K562 (cell line): ENCODE measurements around the gene CUL9. TPM values are rescaled to one million over a fixed set of nuclear protein-coding genes. Genes with fewer than 3 reads are reported as not detected.

Source experiments
- ATAC-seq: fragments of 200-7000 bp; cut with Tn5 transposase; 3 replicates; pipeline ENCODE4 v1.9.1; 2020; ENCODE audit warnings: moderate library complexity
- BruUV-seq: library from RNA; stranded (reverse); fragments of 400-500 nt; replicated peaks from 2 replicates; lab custom pipeline; 2021; lab: Mats Ljungman, UMichigan
- CTCF ChIA-PET: fragments of 300-600 bp; formaldehyde crosslinking; extraction: SDS; loops from one replicate; lab custom pipeline; 2021; ENCODE audit warnings: low intra/inter-chr PET ratio; lab: Yijun Ruan, JAX
- POLR2A ChIA-PET: fragments of 300-600, 350-650 bp; sonication (Branson Sonifier 250); formaldehyde crosslinking; extraction: SDS; loops from one replicate; lab custom pipeline; 2021; ENCODE audit warnings: antibody characterized with exemption, inconsistent platforms; lab: Yijun Ruan, JAX
- DNase-seq, 4 experiments: peaks; one replicate each; pipeline versions ENCODE4 v3.0.0 to v3.0.0-alpha.2; 2011 to 2018; ENCODE audit warnings: low spot score in 3 of 4, mixed read lengths in 3 of 4; ENCODE audit errors: extremely low read depth in 1 of 4
- FAIRE-seq: peaks from 2 replicates; lab custom pipeline; 2011; peaks lifted over from hg19 to GRCh38; lab: Jason Lieb, UNC
- H2AFZ ChIP-seq: 2 replicates; pipeline ENCODE4 v1.6.0; 2011; ENCODE audit warnings: low read depth, low read length, control low read depth, inconsistent platforms
- H3K27ac ChIP-seq: fragments of 200-600 bp; 3 replicates; pipeline ENCODE4 v1.8.0; 2011; ENCODE audit warnings: low read depth, mild to moderate bottlenecking, control low read depth, inconsistent platforms, low read length, moderate library complexity, mixed read lengths; ENCODE audit errors: extremely low read depth
- H3K27me3 ChIP-seq, 2 experiments: fragments of 300-600 bp in 1 of 2; 2 replicates in 1 of 2; 3 replicates in 1 of 2; pipeline versions ENCODE4 v1.6.0 to v1.8.0; 2011; ENCODE audit warnings: inconsistent platforms in 2 of 2, low read length in 2 of 2, mild to moderate bottlenecking in 1 of 2, mixed read lengths in 1 of 2, moderate library complexity in 1 of 2; ENCODE audit not compliant: control insufficient read depth in 2 of 2, insufficient read depth in 2 of 2
- H3K36me3 ChIP-seq: fragments of 300-600 bp; 3 replicates; pipeline ENCODE4 v1.8.0; 2011; ENCODE audit warnings: mild to moderate bottlenecking, low read length, inconsistent platforms; ENCODE audit not compliant: control insufficient read depth, insufficient read depth
- H3K4me1 ChIP-seq, 2 experiments: fragments of 200-600 bp in 1 of 2; replicated peaks in 1 of 2; 2 replicates in 1 of 2; 3 replicates in 1 of 2; pipeline versions ENCODE4 v1.5.1 to v1.8.0; 2011; ENCODE audit warnings: inconsistent platforms in 2 of 2, low read length in 2 of 2, mild to moderate bottlenecking in 1 of 2, mixed read lengths in 1 of 2, moderate library complexity in 1 of 2; ENCODE audit not compliant: control insufficient read depth in 2 of 2, insufficient read depth in 2 of 2
- H3K4me2 ChIP-seq: 2 replicates; pipeline ENCODE4 v1.6.1; 2011; ENCODE audit warnings: low read length, control low read depth, inconsistent platforms, mixed read lengths; ENCODE audit not compliant: insufficient read depth
- H3K4me3 ChIP-seq: fragments of 200-600 bp; sonication (generic), shearing (Covaris generic); 2 replicates; pipeline ENCODE4 v1.5.1; 2016; ENCODE audit warnings: control low read depth, inconsistent platforms
- H3K79me2 ChIP-seq: fragments of 200-600 bp; 3 replicates; pipeline ENCODE4 v1.8.0; 2011; ENCODE audit warnings: low read length, inconsistent platforms; ENCODE audit not compliant: control insufficient read depth, insufficient read depth
- H3K9ac ChIP-seq, 2 experiments: 2 replicates each; pipeline versions ENCODE4 v1.6.0 to v1.6.1; 2011; ENCODE audit warnings: low read depth in 2 of 2, low read length in 2 of 2, control low read depth in 1 of 2, inconsistent platforms in 1 of 2, mild to moderate bottlenecking in 1 of 2, mixed read lengths in 1 of 2; ENCODE audit not compliant: insufficient read depth in 1 of 2
- H3K9me1 ChIP-seq: one replicate; pipeline ENCODE4 v1.6.0; 2011; ENCODE audit warnings: inconsistent platforms, mild to moderate bottlenecking, low read length, moderate library complexity; ENCODE audit not compliant: control insufficient read depth, insufficient read depth
- H3K9me3 ChIP-seq: replicated peaks from 2 replicates; pipeline ENCODE4 v1.5.1; 2011; ENCODE audit warnings: low read depth, low read length, inconsistent platforms; ENCODE audit not compliant: control insufficient read depth, insufficient read depth
- H4K20me1 ChIP-seq: replicated peaks from 2 replicates; pipeline ENCODE4 v1.6.1; 2011; ENCODE audit warnings: low read length, inconsistent platforms, mixed read lengths; ENCODE audit not compliant: control insufficient read depth, insufficient read depth
- C11orf30 ChIP-seq: fragments of 450-650 bp; IDR thresholded peaks from 2 replicates; pipeline ENCODE4 v1.6.1; 2016; ENCODE audit warnings: low read depth, mild to moderate bottlenecking
- FOXK1 ChIP-seq: sonication (generic); formaldehyde crosslinking; IDR thresholded peaks from 2 replicates; pipeline ENCODE4 v1.8.0; 2022; ENCODE audit warnings: missing genetic modification reagents, mild to moderate bottlenecking, borderline replicate concordance
- FOXP1 ChIP-seq: sonication (generic); formaldehyde crosslinking; IDR thresholded peaks from 2 replicates; pipeline ENCODE4 v1.8.0; 2022; ENCODE audit warnings: mild to moderate bottlenecking, missing genetic modification reagents
- GTF3C2 ChIP-seq: IDR thresholded peaks from 3 replicates; pipeline ENCODE4 v1.6.1; 2011; ENCODE audit warnings: borderline replicate concordance, mild to moderate bottlenecking, moderate library complexity; ENCODE audit not compliant: insufficient read length; ENCODE audit errors: extremely low read depth
- HMGN3 ChIP-seq: IDR thresholded peaks from 2 replicates; pipeline ENCODE4 v1.6.1; 2011; ENCODE audit warnings: borderline replicate concordance, low read depth, mild to moderate bottlenecking, mixed read lengths, low read length; ENCODE audit not compliant: insufficient read length; ENCODE audit errors: extremely low read depth
- HOXB6 ChIP-seq: fragments of 250-450 bp; sonication (Bioruptor Pico); IDR thresholded peaks from 2 replicates; pipeline ENCODE4 v1.5.1; 2022; ENCODE audit warnings: mild to moderate bottlenecking, borderline replicate concordance
- MAFG ChIP-seq: fragments of 450-650 bp; conservative IDR thresholded peaks from 2 replicates; pipeline ENCODE4 v1.6.1; 2016; ENCODE audit warnings: missing genetic modification characterization, missing compliant biosample characterization
- MAFK ChIP-seq: IDR thresholded peaks from 2 replicates; pipeline ENCODE4 v1.6.1; 2011; ENCODE audit warnings: low read length, improper control_type of control experiment
- NKRF ChIP-seq: fragments of 450-650 bp; IDR thresholded peaks from 2 replicates; pipeline ENCODE4 v1.6.1; 2016; ENCODE audit warnings: borderline replicate concordance
- NR0B1 ChIP-seq: fragments of 450-650 bp; IDR thresholded peaks from one replicate; pipeline ENCODE4 v1.6.1; 2018; ENCODE audit warnings: mild to moderate bottlenecking, moderate library complexity; ENCODE audit not compliant: partially characterized antibody
- PHTF2 ChIP-seq: fragments of 250-450 bp; sonication (Bioruptor Pico); IDR thresholded peaks from 2 replicates; pipeline ENCODE4 v1.5.0; 2021; ENCODE audit warnings: mild to moderate bottlenecking
- PREB ChIP-seq: sonication (generic); formaldehyde crosslinking; IDR thresholded peaks from 2 replicates; pipeline ENCODE4 v1.8.1; 2023; ENCODE audit warnings: mild to moderate bottlenecking, missing genetic modification reagents
- SMARCB1 ChIP-seq: IDR thresholded peaks from 2 replicates; pipeline ENCODE4 v1.6.1; 2011; ENCODE audit warnings: improper control_type of control experiment, low read depth; ENCODE audit not compliant: insufficient read length
- TAF15 ChIP-seq: fragments of 200-400 bp; formaldehyde crosslinking; IDR thresholded peaks from 2 replicates; pipeline ENCODE4 v1.6.1; 2017; ENCODE audit warnings: mild to moderate bottlenecking, low read depth, low read length, moderate library complexity
- ZNF316 ChIP-seq: fragments of 450-650 bp; IDR thresholded peaks from 2 replicates; pipeline ENCODE4 v1.6.1; 2016
- ZNF354B ChIP-seq: fragments of 250-450 bp; sonication (Bioruptor Pico); IDR thresholded peaks from 2 replicates; pipeline ENCODE4 v1.4.0; 2020
- ZNF707 ChIP-seq: fragments of 250-450 bp; sonication (Bioruptor Pico); conservative IDR thresholded peaks from 2 replicates; pipeline ENCODE4 v1.8.0; 2022; ENCODE audit warnings: inconsistent platforms, mild to moderate bottlenecking, moderate library complexity
- WGBS: fragments of 100-300 bp; shearing (Covaris generic); methylation state at CpG from one replicate; pipeline ENCODE4 v1.1.6; 2016; ENCODE audit warnings: low coverage, mixed read lengths; ENCODE audit not compliant: insufficient coverage; ENCODE audit errors: missing lambda C conversion rate; 5-methylcytosine and 5-hydroxymethylcytosine counted together
- in situ Hi-C: fragments of 300-500 bp; cut with MboI; formaldehyde crosslinking; loops from 4 replicates; pipeline ENCODE4 v1.15.0; 2018; ENCODE audit warnings: inconsistent platforms, mixed read lengths
- intact Hi-C: fragments of 100-400 bp; cut with micrococcal nuclease; formaldehyde crosslinking; loops from 2 replicates; pipeline ENCODE4 v1.14.2; 2022
- polyA plus RNA-seq, 8 experiments: library from polyadenylated mRNA; depleted of rRNA in 4 of 8; stranded (reverse) in 5 of 8; unstranded in 3 of 8; fragments of >200 nt; fragmentation: Nextera tagmentation in 2 of 8; fragmentation: Illumina TruSeq in 1 of 8; extraction: Ambion mirVana in 2 of 8; extraction: Trizol in 1 of 8; gene quantifications; 2 replicates each; pipeline versions ENCODE4 v1.2.1 to v1.2.3, GENCODE V29; 2011 to 2014; ENCODE audit warnings: inconsistent platforms in 1 of 8, missing spikeins in 1 of 8
- total RNA-seq, 7 experiments: library from RNA; depleted of rRNA in 6 of 7; stranded (reverse); fragments of >200 nt in 6 of 7; fragmentation: Illumina TruSeq in 2 of 7; extraction: Trizol in 2 of 7; gene quantifications; 2 replicates each; pipeline versions ENCODE4 v1.2.1 to v1.2.3, GENCODE V29; 2011 to 2021; ENCODE audit warnings: low replicate concordance in 1 of 7

CUL9 gene
- total and polyA plus RNA-seq, 9 of the 15 experiments (the other 6 are each of a cell fraction or from before 2014, with no cell fraction given): 0.50 to 20.7 (median 6.6) TPM

- Histone ChIP-seq H2AFZ (no peak overlapping the region), H3K36me3 (no peaks in the 10 kb centered on the region), H3K9me3 (no peaks in the 10 kb centered on the region), H4K20me1 (peaks cover 15% of the 10 kb centered on the region), H3K79me2 (no peaks in the 10 kb centered on the region), H3K27ac (no peak overlapping the region), H3K9ac (no peak overlapping the region), H3K4me2 (no peak overlapping the region), H3K27me3 (peaks cover 42 to 63% of the 10 kb centered on the region in 2 experiments), H3K9me1 (no peaks in the 10 kb centered on the region), H3K4me1 (peaks cover 0 to 23% of the 10 kb centered on the region in 2 experiments; a peak in 2 of 5 replicates), H3K4me3 (no peak overlapping the region)
- ChIA-PET CTCF (no interaction called here), POLR2A (interaction anchor here (1.0 kb wide), 1 partner anchor 252 kb away, joined by 3 read pairs; the partner anchor contains the start of gene LRRC73)
- intact Hi-C loops: no loop called here
- WGBS: 1% methylated on average over 4 of the region's 4 CpGs
- no peak for DNase-seq
- ATAC-seq: no peak
- BruUV-seq: no TSS peak
- in situ Hi-C loops: no loop called here
- no peak for FAIRE-seq
- peak; percentile 78 for TF ChIP-seq MAFK
- TF ChIP-seq PHTF2 (CRISPR knock-in tag): no peak
- TF ChIP-seq C11orf30: peak; percentile 90
- peak; percentile 94 for TF ChIP-seq ZNF316
- TF ChIP-seq PREB: no peak
- TF ChIP-seq GTF3C2: no peak
- TF ChIP-seq ZNF707 (CRISPR knock-in tag): no peak
- peak; percentile 84 for TF ChIP-seq MAFG
- no peak for TF ChIP-seq TAF15
- TF ChIP-seq NR0B1: no peak
- no peak for TF ChIP-seq HMGN3
- TF ChIP-seq SMARCB1: no peak
- TF ChIP-seq NKRF: no peak
- TF ChIP-seq FOXK1 (CRISPR knock-in tag): no peak
- TF ChIP-seq FOXP1: no peak
- TF ChIP-seq ZNF354B (CRISPR knock-in tag): no peak
- no peak for TF ChIP-seq HOXB6 (CRISPR knock-in tag)
Measured at GRCh38 chr6:43258180-43258579, 76.2 kb downstream of the CUL9 start.
